Measurements from ENCODE around the gene CCN2.
A peak's percentile ranks its signal among the peaks of the same experiment; 100 is the strongest.

CCN2 gene

GRCh38 chr6:131950767-131951575 lies at the start of gene CCN2:
Gene CCN2 (minus strand): TSS chr6:131951372. CDS start chr6:131951172, 200 bp downstream.
- DNase-seq (ENCODE audit: low read depth, low spot score), result no peak

- DNase-seq (ENCODE audit: low read depth, low spot score), result no peak
Measured at GRCh38 chr6:132000296-132000695, 49.1 kb upstream of the CCN2 start.

GRCh38 chr6:131999545-132000146 lies 48.5 kb upstream of the CCN2 start:
- peak; percentile 26 for DNase-seq (ENCODE audit: low read depth, low spot score)

- no peak for DNase-seq (ENCODE audit: low read depth, low spot score)
Measured at GRCh38 chr6:131998255-131998982, 47.2 kb upstream of the CCN2 start.

- DNase-seq (ENCODE audit: low read depth, low spot score), result no peak
Measured at GRCh38 chr6:131997429-131998153, 46.4 kb upstream of the CCN2 start.

- DNase-seq (ENCODE audit: low read depth, low spot score), result peak; percentile 39
Measured at GRCh38 chr6:131995917-131996316, 44.7 kb upstream of the CCN2 start.

- no peak for DNase-seq (ENCODE audit: low read depth, low spot score)
Measured at GRCh38 chr6:131992557-131992956, 41.4 kb upstream of the CCN2 start.

- DNase-seq (ENCODE audit: low read depth, low spot score), result no peak
Measured at GRCh38 chr6:131989036-131989435, 37.9 kb upstream of the CCN2 start.

- DNase-seq (ENCODE audit: low read depth, low spot score), result peak; percentile 18
Measured at GRCh38 chr6:131982740-131983259, 31.6 kb upstream of the CCN2 start.

GRCh38 chr6:131981624-131981978 lies 30.4 kb upstream of the CCN2 start:
- DNase-seq (ENCODE audit: low read depth, low spot score), result no peak

- no peak for DNase-seq (ENCODE audit: low read depth, low spot score)
Measured at GRCh38 chr6:131980791-131981623, 29.8 kb upstream of the CCN2 start.

GRCh38 chr6:131980338-131980790 lies 29.2 kb upstream of the CCN2 start:
- DNase-seq (ENCODE audit: low read depth, low spot score), result no peak

- peak; percentile 81 for DNase-seq (ENCODE audit: low read depth, low spot score)
Measured at GRCh38 chr6:131979515-131980337, 28.6 kb upstream of the CCN2 start.

GRCh38 chr6:131978522-131978921 lies 27.4 kb upstream of the CCN2 start:
- DNase-seq (ENCODE audit: low read depth, low spot score), result no peak

- DNase-seq (ENCODE audit: low read depth, low spot score), result peak; percentile 65
Measured at GRCh38 chr6:131976545-131977061, 25.4 kb upstream of the CCN2 start.

- no peak for DNase-seq (ENCODE audit: low read depth, low spot score)
Measured at GRCh38 chr6:131972741-131973140, 21.6 kb upstream of the CCN2 start.

GRCh38 chr6:131970076-131970859 lies 19.1 kb upstream of the CCN2 start:
- no peak for DNase-seq (ENCODE audit: low read depth, low spot score)

- DNase-seq (ENCODE audit: low read depth, low spot score), result no peak
Measured at GRCh38 chr6:131968656-131969055, 17.5 kb upstream of the CCN2 start.

- DNase-seq (ENCODE audit: low read depth, low spot score), result no peak
Measured at GRCh38 chr6:131967948-131968347, 16.8 kb upstream of the CCN2 start.

All from smooth muscle cell of the brain vasculature (primary cell).